Stromal cell of bone marrow (primary cell): ENCODE results near the gene PWWP2B.
"Not testable (repeated sequence)": the region's sequence is repeated elsewhere in the genome, so short reads cannot be mapped to it uniquely, and the experiment has no call there.

ENCODE experiments used
- DNase-seq: peaks from one replicate; pipeline ENCODE4 v3.0.0-alpha.2; 2012; ENCODE audit warnings: low read depth

PWWP2B gene

GRCh38 chr10:132397036-132397541, at the start of gene PWWP2B:
TSS of gene PWWP2B (plus strand) at chr10:132397200. CDS start at chr10:132397227, 27 bp downstream.
- DNase-seq = no peak

GRCh38 chr10:132347211-132347930, 49.6 kb upstream of the PWWP2B start:
- no peak for DNase-seq

GRCh38 chr10:132347931-132348267, 49.1 kb upstream of the PWWP2B start:
- no peak for DNase-seq

GRCh38 chr10:132349766-132350165, 47.2 kb upstream of the PWWP2B start:
- no peak for DNase-seq

- no peak for DNase-seq
These were observed 46.6 kb upstream of the PWWP2B start for GRCh38 chr10:132350391-132350790.

- DNase-seq = no peak
These were observed 46.1 kb upstream of the PWWP2B start for GRCh38 chr10:132350946-132351345.

- DNase-seq = no peak
These were observed 45.4 kb upstream of the PWWP2B start for GRCh38 chr10:132351611-132352010.

GRCh38 chr10:132352462-132353308, 44.3 kb upstream of the PWWP2B start:
- not testable (repeated sequence) for DNase-seq

GRCh38 chr10:132353456-132354355, 43.3 kb upstream of the PWWP2B start:
- DNase-seq = no peak

GRCh38 chr10:132354356-132355094, 42.5 kb upstream of the PWWP2B start:
- no peak for DNase-seq

GRCh38 chr10:132355297-132355696, 41.7 kb upstream of the PWWP2B start:
- DNase-seq = no peak

- DNase-seq = no peak
These were observed 41.2 kb upstream of the PWWP2B start for GRCh38 chr10:132355754-132356153.

GRCh38 chr10:132356621-132357195, 40.3 kb upstream of the PWWP2B start:
- DNase-seq = no peak

GRCh38 chr10:132357286-132358058, 39.5 kb upstream of the PWWP2B start:
- DNase-seq = no peak

- no peak for DNase-seq
These were observed 37.5 kb upstream of the PWWP2B start for GRCh38 chr10:132359305-132360040.

- DNase-seq = no peak
These were observed 36.1 kb upstream of the PWWP2B start for GRCh38 chr10:132360766-132361447.

- no peak for DNase-seq
These were observed 35.4 kb upstream of the PWWP2B start for GRCh38 chr10:132361581-132362101.

GRCh38 chr10:132362151-132362611, 34.8 kb upstream of the PWWP2B start:
- DNase-seq = no peak

- no peak for DNase-seq
These were observed 33.6 kb upstream of the PWWP2B start for GRCh38 chr10:132363376-132363775.
